Measurements from ENCODE around the gene BRSK2.
"Not testable (repeated sequence)": the region's sequence is repeated elsewhere in the genome, so short reads cannot be mapped to it uniquely, and the experiment has no call there.

BRSK2 gene

GRCh38 chr11:1410366-1411291 is 20.9 kb downstream of the BRSK2 start:
- DNase-seq: no peak

GRCh38 chr11:1411301-1411700 is 21.6 kb downstream of the BRSK2 start:
- DNase-seq: no peak

- DNase-seq: not testable (repeated sequence)
Observed at GRCh38 chr11:1411739-1412138, 22.0 kb downstream of the BRSK2 start.

GRCh38 chr11:1412377-1413095 is 22.8 kb downstream of the BRSK2 start:
- DNase-seq: no peak

GRCh38 chr11:1414650-1415049 is 24.9 kb downstream of the BRSK2 start:
- DNase-seq: no peak

GRCh38 chr11:1415631-1416030 is 25.9 kb downstream of the BRSK2 start:
- DNase-seq: no peak

GRCh38 chr11:1418192-1418795 is 28.6 kb downstream of the BRSK2 start:
- DNase-seq: not testable (repeated sequence)

- no peak for DNase-seq
Observed at GRCh38 chr11:1419811-1420210, 30.1 kb downstream of the BRSK2 start.

GRCh38 chr11:1421291-1421690 is 31.6 kb downstream of the BRSK2 start:
- no peak for DNase-seq

- DNase-seq: no peak
Observed at GRCh38 chr11:1422481-1422880, 32.7 kb downstream of the BRSK2 start.

GRCh38 chr11:1422981-1423380 is 33.2 kb downstream of the BRSK2 start:
- DNase-seq: no peak

- DNase-seq: not testable (repeated sequence)
Observed at GRCh38 chr11:1423406-1423805, 33.7 kb downstream of the BRSK2 start.

GRCh38 chr11:1425006-1425405 is 35.3 kb downstream of the BRSK2 start:
- DNase-seq: no peak

GRCh38 chr11:1425439-1425838 is 35.7 kb downstream of the BRSK2 start:
- no peak for DNase-seq

- DNase-seq: no peak
Observed at GRCh38 chr11:1428762-1429316, 39.1 kb downstream of the BRSK2 start.

GRCh38 chr11:1433568-1433967 is 43.8 kb downstream of the BRSK2 start:
- DNase-seq: no peak

GRCh38 chr11:1433977-1434640 is 44.4 kb downstream of the BRSK2 start:
- no peak for DNase-seq

GRCh38 chr11:1435479-1435819 is 45.7 kb downstream of the BRSK2 start:
- not testable (repeated sequence) for DNase-seq

- no peak for DNase-seq
Observed at GRCh38 chr11:1435820-1436467, 46.2 kb downstream of the BRSK2 start.

GRCh38 chr11:1436468-1437039 is 46.8 kb downstream of the BRSK2 start:
- DNase-seq: no peak

GRCh38 chr11:1437500-1437899 is 47.8 kb downstream of the BRSK2 start:
- no peak for DNase-seq
